Keratinocyte (primary cell): ENCODE data around the gene TWNK.

Source experiments
- EZH2 ChIP-seq: IDR thresholded peaks from one replicate; pipeline ENCODE4 v1.6.1; 2012; ENCODE audit warnings: inconsistent platforms, mild to moderate bottlenecking, low read length, moderate library complexity
- TF ChIP-seq, protein P1 (sequence below), 3 experiments: IDR thresholded peaks in 1 of 3; conservative IDR thresholded peaks in 1 of 3; optimal IDR thresholded peaks in 1 of 3; 2 replicates in 2 of 3; 3 replicates in 1 of 3; pipeline versions ENCODE3 to v1.5.1; 2011; ENCODE audit warnings: low read length in 3 of 3, mild to moderate bottlenecking in 3 of 3, moderate library complexity in 2 of 3, control low read depth in 1 of 3, inconsistent platforms in 1 of 3; ENCODE audit not compliant: insufficient read depth in 2 of 3; ENCODE audit errors: extremely low read depth in 1 of 3

DNA sequence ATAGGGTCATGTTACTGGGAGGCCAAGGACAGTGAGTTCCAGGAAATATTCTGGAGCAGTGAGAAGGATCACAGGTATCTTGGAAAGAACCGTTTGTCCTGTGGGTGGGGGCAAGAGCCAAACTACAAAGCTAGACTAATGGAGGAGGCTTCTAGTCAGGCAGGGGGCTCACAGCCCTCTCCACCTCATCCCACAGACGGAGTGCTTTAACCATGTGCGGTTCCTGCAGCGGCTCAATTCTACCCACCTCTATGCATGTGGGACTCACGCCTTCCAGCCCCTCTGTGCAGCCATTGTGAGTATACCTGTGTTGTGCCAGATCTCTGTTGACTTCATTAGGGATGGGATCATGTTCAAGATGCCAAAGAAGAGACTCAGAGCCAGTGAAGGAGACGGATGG is 9.9 kb upstream of the TWNK start:
- TF ChIP-seq, protein P1, sequence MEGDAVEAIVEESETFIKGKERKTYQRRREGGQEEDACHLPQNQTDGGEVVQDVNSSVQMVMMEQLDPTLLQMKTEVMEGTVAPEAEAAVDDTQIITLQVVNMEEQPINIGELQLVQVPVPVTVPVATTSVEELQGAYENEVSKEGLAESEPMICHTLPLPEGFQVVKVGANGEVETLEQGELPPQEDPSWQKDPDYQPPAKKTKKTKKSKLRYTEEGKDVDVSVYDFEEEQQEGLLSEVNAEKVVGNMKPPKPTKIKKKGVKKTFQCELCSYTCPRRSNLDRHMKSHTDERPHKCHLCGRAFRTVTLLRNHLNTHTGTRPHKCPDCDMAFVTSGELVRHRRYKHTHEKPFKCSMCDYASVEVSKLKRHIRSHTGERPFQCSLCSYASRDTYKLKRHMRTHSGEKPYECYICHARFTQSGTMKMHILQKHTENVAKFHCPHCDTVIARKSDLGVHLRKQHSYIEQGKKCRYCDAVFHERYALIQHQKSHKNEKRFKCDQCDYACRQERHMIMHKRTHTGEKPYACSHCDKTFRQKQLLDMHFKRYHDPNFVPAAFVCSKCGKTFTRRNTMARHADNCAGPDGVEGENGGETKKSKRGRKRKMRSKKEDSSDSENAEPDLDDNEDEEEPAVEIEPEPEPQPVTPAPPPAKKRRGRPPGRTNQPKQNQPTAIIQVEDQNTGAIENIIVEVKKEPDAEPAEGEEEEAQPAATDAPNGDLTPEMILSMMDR (optimal IDR thresholded peaks at IDR 0.05 in 1 of 3, IDR thresholded peaks at IDR 0.05 in 1 of 3, conservative IDR thresholded peaks at IDR 0.05 in 1 of 3; ENCODE audit: extremely low read depth in 1 of 3, insufficient read depth in 2 of 3, low read length in 3 of 3) = no peak
- no peak for TF ChIP-seq EZH2
